Testis (tissue), 2 donors: ENCODE data around the gene CALML5.

ENCODE experiments used
- CTCF ChIP-seq, 3 experiments: fragments of 450-650 bp in 2 of 3; fragments of 200-600 bp in 1 of 3; sonication (generic) in 1 of 3; IDR thresholded peaks; one replicate each; pipeline ENCODE4 v1.5.1; 2016 to 2019; ENCODE audit warnings: antibody characterized with exemption in 3 of 3, mild to moderate bottlenecking in 2 of 3, moderate library complexity in 1 of 3
- POLR2A ChIP-seq: fragments of 450-650 bp; IDR thresholded peaks from one replicate; pipeline ENCODE4 v1.6.1; 2017; ENCODE audit warnings: antibody characterized with exemption, mild to moderate bottlenecking, moderate library complexity

GRCh38 chr10:5543623-5544022 lies 44.3 kb upstream of the CALML5 start:
- no peak for TF ChIP-seq CTCF (IDR thresholded peaks at IDR 0.05)
- TF ChIP-seq POLR2A: no peak
